Activated effector memory CD4-positive, alpha-beta T cell treated with Interleukin-2 at 50 U/mL for 16 hours (primary cell): ENCODE measurements around the gene SCLY.
"Not testable (repeated sequence)": the region's sequence is repeated elsewhere in the genome, so short reads cannot be mapped to it uniquely, and the experiment has no call there.

ENCODE experiments used
- DNase-seq: peaks from one replicate; pipeline ENCODE4 v3.0.0-alpha.2; 2020

SCLY gene

DNA sequence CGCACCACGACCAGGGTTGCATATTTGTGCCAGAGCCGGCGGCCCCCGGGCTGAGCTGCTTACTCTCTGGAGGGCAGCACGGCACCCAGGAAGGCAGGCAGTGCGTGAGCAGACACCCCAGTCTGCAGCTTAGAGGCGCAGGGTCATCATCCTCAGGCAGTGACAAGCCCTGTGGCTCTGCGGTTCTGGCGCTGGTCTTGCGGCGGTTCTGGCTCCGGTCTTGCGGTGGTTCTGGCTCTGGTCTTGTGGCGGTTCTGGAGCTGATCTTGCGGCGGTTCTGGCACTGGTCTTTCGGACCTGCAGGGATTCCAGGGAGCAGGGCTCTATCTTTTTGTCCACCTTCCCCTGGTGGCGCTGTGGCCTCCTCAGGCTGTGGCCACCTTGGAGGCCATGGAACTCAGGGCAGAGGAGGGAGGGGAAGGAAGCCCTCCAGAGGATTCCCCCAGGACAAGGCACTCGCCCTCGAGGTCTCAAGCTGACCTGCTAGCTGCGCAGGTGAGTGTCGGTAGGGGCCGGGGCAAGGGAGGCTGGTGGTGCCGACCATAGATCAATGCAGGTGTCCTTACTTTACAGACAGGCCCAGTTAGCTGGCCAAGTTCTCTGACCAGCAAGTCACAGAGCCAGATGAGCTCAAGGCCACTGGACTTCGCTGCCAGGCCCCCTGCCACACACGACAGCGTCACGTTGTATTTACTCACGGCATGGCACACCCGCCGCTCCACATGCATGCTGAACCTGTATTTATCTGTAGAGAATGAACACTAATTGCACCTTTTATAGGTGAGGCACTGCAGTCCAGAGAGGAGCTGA is 54.3 kb downstream of the SCLY start:
- DNase-seq, result no peak

DNA sequence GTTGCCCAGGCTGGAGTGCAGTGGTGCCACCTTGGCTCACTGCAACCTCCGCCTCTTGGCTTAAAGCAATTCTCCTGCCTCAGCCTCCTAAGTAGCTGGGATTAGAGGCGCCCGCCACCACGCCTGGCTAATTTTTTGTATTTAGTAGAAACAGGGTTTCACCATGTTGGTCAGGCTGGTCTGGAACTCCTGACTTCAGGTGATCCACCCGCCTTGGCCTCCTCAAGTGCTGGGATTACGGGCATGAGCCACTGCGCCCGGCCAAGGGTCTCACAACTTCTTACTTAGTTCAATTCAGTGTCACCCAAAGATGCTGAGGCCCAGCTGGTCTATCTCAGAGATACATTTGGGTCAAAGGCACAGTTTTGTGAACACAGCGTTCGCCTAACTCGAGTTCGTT is 54.9 kb downstream of the SCLY start:
- not testable (repeated sequence) for DNase-seq

DNA sequence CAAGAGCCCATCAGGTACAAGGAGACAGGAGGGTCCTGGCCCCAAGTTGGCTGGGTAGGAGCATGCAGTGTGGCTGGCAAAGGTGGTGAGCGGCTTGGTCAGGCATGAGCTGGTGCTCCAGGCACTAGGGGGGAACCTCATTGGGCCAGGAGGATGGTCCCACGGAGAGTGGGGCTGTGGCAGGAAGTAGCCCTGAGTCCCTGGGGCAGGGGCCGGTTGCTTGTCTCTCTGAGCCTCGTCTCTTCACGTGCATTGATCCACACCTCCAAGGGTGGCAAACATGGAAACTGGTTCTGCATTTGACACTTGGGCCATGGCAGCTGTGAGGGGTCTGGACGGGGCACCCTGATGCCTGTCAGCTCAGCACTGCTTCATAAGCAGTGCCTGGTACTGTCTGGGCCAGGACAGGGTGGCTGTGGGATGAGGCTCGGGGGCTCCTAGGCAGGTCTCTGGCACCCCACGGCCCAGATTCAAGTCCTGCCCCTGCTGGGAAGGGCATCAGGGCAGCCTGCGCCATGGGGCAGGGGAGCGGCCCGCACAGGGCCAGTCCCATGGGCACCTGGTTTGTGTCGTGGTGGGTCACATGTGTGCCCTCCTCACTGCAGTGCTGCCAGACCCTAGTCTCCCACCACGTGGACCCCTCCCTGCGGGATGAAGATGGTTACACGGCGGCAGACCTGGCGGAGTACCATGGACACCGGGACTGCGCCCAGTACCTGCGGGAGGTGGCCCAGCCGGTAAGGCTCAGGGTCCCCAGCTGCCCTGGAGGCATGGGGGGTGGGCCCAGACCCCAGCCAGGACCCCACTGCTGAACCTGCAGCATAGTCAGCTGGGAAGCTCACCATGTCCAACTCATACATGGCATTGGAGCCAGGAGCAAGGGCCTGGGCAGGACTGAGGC is 55.7 kb downstream of the SCLY start:
- DNase-seq, result no peak

DNA sequence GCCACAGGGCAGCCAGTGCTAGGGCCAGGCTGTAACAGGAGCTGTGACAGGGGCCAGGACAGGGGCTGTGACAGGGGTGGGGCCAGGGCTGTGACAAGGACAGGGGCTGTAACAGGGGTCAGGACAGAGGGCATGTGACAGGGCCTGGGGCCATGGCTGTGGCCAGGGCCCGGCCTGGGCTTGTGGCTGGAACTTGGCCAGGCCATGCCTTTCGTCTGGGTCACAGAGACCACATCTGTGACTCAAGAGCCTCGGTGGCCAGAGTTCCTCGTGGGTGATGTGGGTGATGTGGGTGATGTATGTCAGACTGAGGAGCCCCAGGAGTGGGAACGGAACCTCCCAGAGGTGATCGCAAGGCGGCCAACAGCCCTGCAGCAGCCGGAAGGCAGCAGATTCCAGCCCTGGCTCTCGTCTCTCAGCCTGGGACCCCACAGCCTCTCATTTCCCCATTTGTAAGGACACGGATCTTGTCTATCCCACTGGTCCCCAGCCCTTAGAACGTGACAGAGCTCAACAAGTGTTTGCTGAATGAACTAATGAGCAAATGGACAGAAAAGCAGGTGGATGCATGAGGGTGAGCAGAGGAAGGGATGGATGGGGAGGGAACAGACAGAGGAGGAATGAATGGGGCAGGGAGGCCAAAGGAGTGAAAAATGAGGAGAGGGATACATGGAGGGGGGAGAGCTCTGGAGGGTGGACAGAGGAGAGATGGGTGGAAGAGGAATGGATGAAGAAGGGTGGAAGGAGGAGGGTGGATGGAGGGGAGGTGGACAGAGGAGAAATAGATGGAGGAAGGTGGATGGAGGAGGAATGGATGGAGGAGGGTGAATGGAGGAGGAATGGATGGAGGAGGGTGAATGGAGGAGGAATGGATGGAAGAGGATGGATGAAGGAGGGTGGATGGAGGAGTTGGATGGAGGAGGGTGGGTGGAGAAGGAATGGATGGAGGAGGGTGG is 56.7 kb downstream of the SCLY start:
- DNase-seq, result no peak

DNA sequence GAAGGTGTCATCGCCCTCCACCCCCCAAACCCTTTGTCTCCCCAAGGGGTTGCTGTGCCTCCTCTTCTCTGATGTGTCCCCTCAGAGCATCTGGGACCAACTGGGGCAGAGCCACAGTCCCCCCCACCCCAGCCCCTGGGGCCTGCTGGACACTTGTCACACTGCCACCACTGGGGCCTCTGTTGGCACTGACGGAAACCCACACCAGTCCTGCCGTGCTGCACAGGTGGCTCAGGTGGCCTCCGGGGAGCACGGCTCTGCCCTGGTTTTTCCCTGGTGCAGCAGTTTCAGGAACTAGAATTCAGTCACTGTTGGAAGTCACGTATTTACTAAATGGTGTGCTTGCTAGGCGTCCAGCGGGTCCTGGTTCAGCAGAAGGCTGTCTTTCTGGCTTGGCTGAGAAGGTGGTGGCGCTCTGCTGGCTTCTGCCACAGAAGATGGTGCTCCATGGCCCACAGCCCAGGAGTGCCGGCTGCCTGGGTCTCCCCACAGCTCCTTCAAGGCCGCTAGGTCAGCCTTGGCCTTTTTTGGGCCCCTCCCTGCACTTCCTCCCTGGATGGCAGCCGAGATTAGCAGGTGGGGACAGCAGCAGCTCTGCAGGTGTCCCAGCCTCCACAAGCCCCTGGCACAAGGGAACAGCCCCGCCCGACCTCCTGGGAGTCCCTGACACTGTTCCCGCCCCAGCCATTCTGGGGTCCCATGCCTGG is 59.1 kb downstream of the SCLY start:
- no peak for DNase-seq

DNA sequence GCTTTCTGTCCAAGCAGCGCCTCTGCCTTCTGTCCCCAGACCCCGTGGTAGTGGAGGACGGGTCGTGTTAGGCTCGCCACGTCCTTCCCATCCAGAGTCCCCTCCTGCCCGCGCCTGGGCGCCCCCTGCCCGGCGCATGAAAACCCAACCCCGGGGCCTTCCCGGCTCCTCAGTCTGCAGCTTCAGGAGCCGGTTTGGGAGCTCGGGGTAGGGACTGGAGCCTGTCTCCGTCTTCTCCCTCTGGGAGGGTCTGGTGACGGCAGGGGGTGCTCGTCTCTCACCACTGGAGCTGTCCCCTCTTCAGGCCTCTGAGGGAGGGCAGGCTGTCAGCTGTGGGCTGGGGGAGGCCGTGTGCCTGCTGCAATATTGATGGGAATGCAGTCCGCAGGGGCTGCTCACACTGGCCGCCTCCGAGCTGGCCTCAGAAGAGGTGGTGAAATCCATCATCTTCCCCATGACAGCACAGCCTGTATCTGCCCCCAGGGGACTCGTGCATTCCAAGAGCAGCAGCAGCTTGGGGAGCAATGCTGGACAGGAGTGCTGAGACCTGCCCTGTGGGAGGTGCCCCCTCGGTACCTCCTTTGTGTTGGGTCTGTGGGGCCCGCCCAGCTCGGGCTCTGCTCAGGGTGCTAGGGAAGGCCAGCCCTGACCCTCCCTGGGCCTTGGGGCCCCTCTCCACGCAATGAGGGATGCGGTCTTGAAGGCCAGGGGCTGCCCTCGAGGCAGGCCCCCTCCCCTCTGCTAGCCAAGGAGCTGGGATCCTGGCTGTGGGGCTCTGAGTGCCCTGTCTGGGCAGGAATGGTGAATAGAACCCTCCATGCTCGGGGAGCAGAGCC is 59.9 kb downstream of the SCLY start:
- DNase-seq, result no peak

DNA sequence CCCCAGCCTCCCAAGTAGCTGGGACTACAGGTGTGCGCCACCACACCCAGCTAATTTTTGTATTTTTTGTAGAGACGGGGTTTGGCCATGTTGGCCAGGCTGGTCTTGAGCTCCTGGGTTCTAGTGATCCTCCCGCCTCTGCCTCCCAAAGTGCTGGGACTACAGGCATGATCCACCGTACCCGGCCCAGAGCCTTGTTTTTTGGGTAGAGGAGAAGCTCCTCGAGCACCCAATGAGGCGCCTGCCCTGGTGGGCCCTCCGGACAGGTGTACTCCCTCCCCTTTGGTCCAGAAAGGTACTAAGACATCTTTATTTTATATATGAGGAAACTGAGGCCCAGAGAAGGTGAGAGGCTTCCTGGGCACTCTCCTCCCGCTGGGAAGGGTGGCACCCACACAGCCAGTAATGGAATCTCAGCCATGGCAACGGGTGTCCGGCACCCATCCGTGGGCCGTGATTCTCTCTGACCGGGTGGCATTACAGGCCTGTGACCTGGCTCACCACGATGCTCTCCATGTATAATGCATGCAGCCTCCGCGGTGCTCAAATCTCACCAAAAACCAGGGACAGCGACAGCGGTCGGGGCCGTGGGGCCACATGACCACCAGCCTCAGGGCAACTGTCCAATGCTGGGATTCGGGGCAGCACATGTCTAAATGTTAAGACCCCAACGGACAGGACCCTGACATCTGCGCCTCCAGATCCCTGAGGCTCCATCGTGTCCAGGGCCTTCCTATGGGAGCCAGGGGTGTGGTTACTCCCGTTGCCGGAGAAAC is 60.9 kb downstream of the SCLY start:
- DNase-seq, result no peak

DNA sequence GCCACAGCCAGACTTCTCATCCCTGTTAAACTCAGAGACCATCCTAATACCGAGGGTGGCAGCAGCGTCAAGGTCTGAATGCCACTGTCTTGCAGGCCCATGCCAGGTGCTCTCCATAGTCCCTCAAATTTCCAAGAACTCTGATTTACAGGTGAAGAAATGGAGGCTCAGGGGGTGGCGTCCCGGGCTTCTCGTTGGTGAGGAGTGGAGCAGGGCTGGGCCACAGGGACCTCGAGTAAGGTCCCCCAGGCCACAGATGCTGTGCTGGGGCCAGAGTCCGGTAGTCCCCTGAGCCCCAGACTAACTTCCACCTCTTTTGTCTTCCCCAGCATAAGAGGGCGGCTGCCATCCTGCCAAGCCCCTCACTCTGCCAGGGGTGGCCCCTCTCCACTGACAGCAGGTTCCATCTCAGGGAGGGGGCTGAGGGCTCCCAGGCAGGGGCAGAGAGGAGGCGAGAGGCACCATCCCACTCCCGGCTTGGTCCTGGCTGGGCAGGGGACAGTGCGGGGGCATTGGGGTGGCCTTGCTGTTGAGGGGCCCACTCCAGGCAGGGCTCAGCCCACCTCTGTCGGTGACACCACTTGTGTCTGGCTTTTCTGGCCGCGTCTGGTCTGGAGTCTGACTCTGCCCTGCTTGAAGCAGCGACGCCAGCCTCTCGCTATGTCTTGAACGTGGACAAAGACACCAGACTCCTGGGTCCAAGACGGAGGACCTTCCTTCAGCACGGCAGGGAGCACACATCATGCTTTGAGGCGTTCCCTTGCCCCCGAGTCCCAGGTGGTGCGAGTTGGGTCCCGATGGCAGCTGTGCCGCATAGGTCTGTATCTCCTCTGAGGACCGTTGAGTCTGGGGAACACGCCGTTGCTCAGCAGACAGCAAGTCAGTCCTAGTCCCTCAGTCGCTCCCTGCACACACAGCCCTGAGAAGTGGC is 61.8 kb downstream of the SCLY start:
- DNase-seq, result no peak

DNA sequence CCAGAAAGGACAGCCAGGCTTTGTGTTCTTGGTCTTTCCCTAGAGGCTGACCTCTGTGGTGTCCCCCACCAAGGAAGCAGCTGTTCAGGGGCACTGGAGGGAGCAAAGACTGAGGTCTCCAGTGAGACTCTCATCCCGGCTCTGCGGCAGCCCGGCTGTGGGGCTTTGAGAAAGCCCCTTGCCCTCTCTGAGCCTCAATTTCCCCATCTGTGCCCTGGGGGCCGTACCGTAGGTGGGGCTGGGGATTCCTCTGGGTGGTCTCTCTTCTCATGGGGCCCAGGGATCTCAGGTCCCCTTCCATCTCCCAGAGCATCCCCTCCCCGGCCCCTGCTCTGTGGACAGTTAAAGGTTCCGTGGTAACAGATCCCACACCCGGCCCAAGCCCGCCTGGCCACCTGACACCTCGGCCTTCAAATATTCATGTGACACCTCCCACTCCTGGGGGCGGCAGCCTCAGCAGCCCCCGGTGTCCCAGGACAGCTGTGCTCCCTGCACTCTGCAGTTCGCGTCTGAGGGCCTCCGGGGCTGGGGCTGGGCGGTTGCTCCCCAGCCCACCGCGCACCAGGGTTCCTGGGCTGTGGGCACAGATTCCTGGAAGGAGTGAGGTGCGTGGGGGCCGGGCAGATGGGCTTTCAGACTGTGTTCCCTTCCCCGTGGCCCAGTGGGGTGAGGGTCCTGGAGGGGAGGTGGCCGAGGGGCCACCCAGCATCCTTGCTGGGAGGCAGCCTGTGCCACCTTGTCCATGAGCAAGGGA is 62.6 kb downstream of the SCLY start:
- no peak for DNase-seq

DNA sequence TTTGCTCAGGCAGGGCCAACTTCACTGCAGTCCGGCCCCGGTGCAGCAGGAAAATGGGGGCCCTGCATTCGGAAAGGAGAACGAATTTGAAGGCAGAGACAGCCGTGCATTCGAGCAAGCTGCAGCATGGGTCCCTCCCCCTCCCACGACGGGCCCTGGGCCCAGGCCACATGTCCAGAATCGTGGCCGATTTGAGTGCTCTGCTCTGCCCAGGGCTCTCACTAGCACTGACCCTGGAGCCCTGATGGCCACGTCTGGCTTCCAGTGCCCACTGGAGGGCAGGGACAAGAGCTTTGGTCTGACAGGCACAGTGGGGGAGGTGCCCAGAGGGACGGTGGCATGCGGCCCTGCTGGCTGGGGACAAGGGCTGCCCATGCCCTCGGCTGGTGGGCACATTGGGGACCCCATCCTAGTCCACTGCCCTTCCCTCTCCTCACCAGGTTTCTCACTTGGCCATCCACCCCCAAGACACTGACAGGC is 63.2 kb downstream of the SCLY start:
- DNase-seq, result no peak

DNA sequence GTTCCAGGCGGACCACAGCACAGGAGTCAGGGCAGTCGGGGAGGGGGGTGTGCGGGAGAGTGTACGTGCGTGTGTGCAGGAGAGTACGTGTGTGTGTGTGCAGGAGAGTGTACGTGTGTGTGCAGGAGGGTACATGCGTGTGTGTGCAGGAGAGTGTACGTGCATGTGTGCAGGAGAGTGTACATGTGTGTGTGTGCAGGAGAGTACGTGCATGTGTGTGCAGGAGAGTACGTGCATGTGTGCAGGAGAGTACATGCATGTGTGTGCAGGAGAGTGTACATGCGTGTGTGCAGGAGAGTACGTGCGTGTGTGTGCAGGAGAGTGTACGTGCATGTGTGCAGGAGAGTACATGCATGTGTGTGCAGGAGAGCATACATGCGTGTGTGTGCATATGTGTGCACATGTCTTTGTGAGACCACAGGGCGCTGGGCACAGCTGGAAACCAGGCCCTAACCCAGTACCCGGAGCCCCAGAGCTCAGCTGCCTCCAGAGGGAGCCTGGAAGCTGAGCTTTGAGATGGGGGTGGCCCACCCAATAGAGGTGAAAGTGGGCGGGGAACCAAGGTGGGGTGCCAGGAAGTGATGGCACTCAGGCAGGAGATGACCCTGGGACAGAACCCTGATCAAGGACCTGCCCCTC is 63.8 kb downstream of the SCLY start:
- DNase-seq, result no peak

DNA sequence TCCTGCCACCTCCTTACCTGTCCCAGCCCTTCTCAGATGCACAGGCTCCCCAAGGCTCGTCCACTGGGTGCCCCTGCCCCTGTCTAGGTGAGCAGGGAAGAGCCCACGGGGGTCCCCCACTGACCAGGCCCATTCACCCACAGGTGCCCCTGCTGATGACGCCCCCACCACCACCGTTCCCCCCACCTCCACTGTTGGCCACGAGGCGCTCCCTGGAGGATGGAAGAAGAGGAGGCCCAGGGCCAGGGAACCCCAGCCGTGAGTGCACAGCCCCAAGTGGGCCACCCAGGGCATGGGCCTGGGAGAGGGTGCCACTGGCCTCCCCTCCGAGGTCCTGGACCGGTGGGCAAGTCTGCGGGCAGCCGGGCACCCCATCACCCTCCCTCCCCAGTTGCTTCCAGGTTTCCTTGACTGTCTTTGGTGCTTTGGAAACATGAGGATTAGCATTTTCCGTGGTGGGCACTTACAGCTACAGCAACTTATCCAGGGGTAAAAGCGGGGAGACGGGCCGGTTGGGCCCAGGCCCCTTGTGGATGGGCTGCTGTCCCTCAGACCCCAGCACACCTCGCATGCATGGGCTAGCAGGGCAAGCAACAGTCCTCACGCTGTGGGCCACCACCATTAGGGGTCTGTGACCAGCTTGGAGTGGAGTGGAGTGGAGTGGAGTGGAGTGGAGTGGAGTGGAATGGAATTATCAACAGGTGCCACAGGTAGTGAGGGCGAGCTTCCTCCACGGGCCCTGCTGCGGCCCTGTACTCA is 64.5 kb downstream of the SCLY start:
- DNase-seq, result no peak

DNA sequence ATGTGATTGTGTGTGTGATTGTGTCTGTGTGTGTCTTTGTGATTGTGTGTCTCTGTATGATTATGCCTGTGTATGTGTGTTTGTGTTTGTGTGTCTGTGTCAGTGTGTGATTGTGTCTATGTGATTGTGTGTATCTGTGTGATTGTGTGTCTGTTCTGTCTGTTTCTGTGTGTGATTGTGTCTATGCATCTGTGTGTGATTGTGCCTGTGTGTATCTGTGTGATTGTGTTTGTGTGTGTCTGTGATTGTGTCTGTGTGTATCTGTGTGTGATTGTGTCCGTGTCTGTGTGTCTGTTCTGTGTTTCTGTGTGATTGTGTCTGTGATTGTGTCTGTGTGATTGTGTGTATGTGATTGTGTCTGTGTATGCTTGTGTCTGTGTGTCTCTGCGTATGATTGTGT is 65.5 kb downstream of the SCLY start:
- no peak for DNase-seq

DNA sequence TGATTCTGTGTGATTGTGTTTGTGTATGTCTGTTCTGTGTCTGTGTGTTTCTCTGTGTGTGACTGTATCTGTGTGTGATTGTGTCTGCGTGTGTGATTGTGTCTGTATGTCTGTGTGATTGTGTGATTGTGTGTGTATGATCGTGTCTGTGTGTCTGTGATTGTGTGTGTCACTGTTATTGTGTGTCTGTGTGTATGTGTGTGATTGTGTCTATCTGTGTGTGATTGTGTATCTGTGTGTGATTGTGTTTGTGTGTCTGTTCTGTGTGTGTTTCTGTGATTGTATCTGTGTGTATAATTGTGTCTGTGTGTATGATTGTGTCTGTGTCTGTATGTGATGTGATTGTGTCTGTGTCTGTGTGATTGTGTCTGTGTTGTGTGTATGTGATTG is 66.0 kb downstream of the SCLY start:
- DNase-seq, result no peak

DNA sequence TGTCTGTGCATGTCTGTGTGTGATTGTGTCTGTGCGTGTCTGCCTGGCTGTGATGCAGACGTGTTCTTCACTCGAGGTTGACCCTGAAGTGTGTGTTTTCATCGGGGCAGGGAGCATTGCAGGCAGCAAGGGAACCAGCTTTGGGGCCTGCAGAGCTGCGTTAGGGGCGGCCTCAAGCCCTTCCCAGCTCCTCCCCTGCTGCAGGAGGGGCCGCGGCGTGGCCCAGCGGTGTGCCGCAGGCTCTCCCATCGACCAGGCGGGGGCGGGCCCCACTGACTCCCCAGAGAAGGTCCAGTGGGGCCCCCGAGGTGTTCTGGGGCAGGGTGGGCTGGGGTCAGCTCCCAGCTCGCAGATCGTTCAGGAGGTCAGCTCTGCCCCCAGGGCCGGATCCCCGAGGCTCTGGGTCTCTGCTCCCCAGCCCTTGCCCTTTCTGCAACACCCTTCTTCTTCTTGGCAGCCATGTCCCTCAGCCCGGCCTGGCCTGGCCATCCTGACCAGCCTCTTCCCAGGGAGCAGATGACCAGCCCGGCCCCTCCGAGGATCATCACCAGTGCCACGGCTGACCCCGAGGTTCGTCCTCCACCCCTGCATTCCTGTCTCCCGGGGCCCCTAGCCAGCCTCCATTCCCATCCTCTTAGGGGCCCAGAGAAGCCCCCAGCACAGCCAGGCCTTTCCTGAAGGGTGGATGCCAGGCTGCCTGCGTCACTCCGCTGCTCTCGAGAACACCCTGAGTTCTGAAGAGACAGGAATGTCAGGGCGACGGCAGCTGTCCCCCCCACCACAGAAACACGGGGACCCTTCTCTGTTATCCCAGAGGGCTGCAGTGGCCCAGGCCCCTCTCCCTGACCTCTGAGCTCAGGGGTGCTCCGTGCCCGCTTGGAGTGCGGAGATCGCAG is 66.6 kb downstream of the SCLY start:
- no peak for DNase-seq

DNA sequence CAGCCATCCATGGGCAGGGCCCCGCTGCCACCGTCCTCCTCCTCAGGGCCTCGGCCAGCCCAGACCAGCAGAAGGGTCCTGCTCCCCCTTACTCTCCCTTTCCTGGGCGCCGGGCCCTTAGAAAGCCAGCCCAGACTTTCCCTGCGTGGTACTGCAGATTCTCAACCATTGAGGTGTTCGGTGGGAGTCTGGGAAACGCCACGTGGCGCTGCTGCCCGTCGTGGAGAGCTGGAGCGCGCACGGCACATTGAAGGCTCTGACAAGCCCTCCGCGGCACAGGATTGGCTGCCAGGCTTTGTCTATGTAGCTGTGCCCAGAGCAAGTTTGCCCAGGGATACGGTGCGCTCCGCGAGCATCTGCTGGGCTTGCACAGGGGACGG is 67.2 kb downstream of the SCLY start:
- DNase-seq, result no peak
